PFSK-1 (cell line): ENCODE data around the gene SLC39A11.

Experiments
- FOXP2 ChIP-seq: optimal IDR thresholded peaks from 2 replicates; pipeline ENCODE3; 2011; ENCODE audit warnings: borderline replicate concordance, control low read depth, inconsistent platforms; ENCODE audit not compliant: insufficient read depth; ENCODE audit errors: extremely low read length, extremely low read depth
- POLR2AphosphoS5 ChIP-seq: IDR thresholded peaks from 2 replicates; pipeline ENCODE4 v1.6.1; 2012; ENCODE audit warnings: low read depth, mild to moderate bottlenecking, control low read depth, low read length, moderate library complexity
- SIN3A ChIP-seq: IDR thresholded peaks from 2 replicates; pipeline ENCODE4 v1.6.1; 2012; ENCODE audit warnings: mild to moderate bottlenecking, low read length, moderate library complexity, borderline replicate concordance; ENCODE audit not compliant: insufficient read depth
- TAF1 ChIP-seq: IDR thresholded peaks from 2 replicates; pipeline ENCODE4 v1.6.1; 2012; ENCODE audit warnings: low read length, control low read depth, borderline replicate concordance; ENCODE audit not compliant: insufficient read depth
- TF ChIP-seq, protein P1 (sequence below), 2 experiments: IDR thresholded peaks; 2 replicates each; pipeline versions ENCODE4 v1.6.1 to v1.8.0; 2011 to 2012; ENCODE audit warnings: low read depth in 2 of 2, low read length in 2 of 2, control low read depth in 1 of 2, inconsistent platforms in 1 of 2, mild to moderate bottlenecking in 1 of 2, moderate library complexity in 1 of 2; ENCODE audit not compliant: insufficient read depth in 1 of 2

- TF ChIP-seq POLR2AphosphoS5: no peak
- TF ChIP-seq TAF1: no peak
- TF ChIP-seq, protein P1, sequence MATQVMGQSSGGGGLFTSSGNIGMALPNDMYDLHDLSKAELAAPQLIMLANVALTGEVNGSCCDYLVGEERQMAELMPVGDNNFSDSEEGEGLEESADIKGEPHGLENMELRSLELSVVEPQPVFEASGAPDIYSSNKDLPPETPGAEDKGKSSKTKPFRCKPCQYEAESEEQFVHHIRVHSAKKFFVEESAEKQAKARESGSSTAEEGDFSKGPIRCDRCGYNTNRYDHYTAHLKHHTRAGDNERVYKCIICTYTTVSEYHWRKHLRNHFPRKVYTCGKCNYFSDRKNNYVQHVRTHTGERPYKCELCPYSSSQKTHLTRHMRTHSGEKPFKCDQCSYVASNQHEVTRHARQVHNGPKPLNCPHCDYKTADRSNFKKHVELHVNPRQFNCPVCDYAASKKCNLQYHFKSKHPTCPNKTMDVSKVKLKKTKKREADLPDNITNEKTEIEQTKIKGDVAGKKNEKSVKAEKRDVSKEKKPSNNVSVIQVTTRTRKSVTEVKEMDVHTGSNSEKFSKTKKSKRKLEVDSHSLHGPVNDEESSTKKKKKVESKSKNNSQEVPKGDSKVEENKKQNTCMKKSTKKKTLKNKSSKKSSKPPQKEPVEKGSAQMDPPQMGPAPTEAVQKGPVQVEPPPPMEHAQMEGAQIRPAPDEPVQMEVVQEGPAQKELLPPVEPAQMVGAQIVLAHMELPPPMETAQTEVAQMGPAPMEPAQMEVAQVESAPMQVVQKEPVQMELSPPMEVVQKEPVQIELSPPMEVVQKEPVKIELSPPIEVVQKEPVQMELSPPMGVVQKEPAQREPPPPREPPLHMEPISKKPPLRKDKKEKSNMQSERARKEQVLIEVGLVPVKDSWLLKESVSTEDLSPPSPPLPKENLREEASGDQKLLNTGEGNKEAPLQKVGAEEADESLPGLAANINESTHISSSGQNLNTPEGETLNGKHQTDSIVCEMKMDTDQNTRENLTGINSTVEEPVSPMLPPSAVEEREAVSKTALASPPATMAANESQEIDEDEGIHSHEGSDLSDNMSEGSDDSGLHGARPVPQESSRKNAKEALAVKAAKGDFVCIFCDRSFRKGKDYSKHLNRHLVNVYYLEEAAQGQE (IDR thresholded peaks at IDR 0.05; ENCODE audit: insufficient read depth in 1 of 2, low read depth in 2 of 2, low read length in 2 of 2): no peak
- TF ChIP-seq SIN3A: no peak
- no peak for TF ChIP-seq FOXP2
These were observed 226.5 kb downstream of the SLC39A11 start for GRCh38 chr17:72865954-72866353.
